ENCODE results near the gene FOXO3.

DNA sequence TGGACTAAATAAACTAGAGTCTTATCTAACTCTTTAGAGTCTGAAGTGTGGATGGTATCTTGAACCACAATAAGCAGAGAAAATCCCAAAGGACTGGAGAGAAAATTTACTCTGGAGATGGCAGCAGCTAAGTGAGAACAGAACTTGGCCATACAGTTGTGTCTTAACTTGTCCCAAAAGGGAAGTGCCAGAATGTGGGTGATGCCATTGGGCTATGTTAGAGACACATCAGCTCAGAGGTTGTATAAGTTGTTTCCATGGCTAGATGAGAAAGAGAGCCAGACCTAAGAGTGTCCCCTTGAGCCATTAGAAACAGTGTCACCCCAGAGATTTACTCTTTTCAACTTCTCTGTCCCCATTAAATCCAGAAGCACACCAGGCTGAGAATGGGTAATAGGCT lies 36.2 kb downstream of the FOXO3 start:
- TF ChIP-seq GATA2 (IDR thresholded peaks at IDR 0.05; ENCODE audit: low read depth, low read length) (no peak), GATA3 (IDR thresholded peaks at IDR 0.05; ENCODE audit: low read depth, low read length) (no peak)

Data from SH-SY5Y (cell line).